Muscle of leg (tissue), 9 donors: ENCODE results near the gene TIMM44. TPM values are rescaled to one million over a fixed set of nuclear protein-coding genes. Genes with fewer than 3 reads are reported as not detected.

Experiments
- polyA plus RNA-seq, 8 donors: library from polyadenylated mRNA; unstranded; fragments of 120-200 nt; gene quantifications; one replicate each; pipeline versions ENCODE4 v1.2.1 to v1.2.3, GENCODE V29; 2013; ENCODE audit warnings: inconsistent platforms in 1 of 8, low replicate concordance in 1 of 8; ENCODE audit not compliant: insufficient read length in 8 of 8, insufficient read depth in 1 of 8
- total RNA-seq: library from RNA; stranded (reverse); fragments of 120-200 nt; gene quantifications from one replicate; pipeline ENCODE4 v1.2.4, GENCODE V29; 2013

The TIMM44 gene
- total and polyA plus RNA-seq, 9 donors: 40.5 to 66.3 (median 57.4) TPM

Other genes with a start within 250 kb of the TIMM44 start
- 0.44 TPM for gene FCER2, start 241.5 kb downstream of the TIMM44 start, total RNA-seq
- gene FCER2, start 241.5 kb downstream of the TIMM44 start, polyA plus RNA-seq: 1 to 10 TPM in 1 of 8 donors, under 1 TPM in 7; 0.16 to 1.0 (median 0.34) TPM
- gene CLEC4G, start 211.6 kb downstream of the TIMM44 start, total RNA-seq: 0.13 TPM
- under 1 TPM in 4 of 8 donors, not detected in 4; 0.08 to 0.16 (median 0.12) TPM for gene CLEC4G, start 211.6 kb downstream of the TIMM44 start, polyA plus RNA-seq
- gene CD209, start 196.1 kb downstream of the TIMM44 start, total RNA-seq: 3.8 TPM
- gene CD209, start 196.1 kb downstream of the TIMM44 start, polyA plus RNA-seq: 1 to 10 TPM; 2.0 to 5.2 (median 2.9) TPM
- not detected for gene CLEC4M, start 180.4 kb downstream of the TIMM44 start, total RNA-seq
- gene CLEC4M, start 180.4 kb downstream of the TIMM44 start, polyA plus RNA-seq: under 1 TPM in 1 of 8 donors, not detected in 7; 0.12 TPM
- 8.7 TPM for gene EVI5L, start 113.4 kb downstream of the TIMM44 start, total RNA-seq
- gene EVI5L, start 113.4 kb downstream of the TIMM44 start, polyA plus RNA-seq: 10 to 100 TPM; 12.1 to 20.0 (median 15.7) TPM
- gene PRR36, start 69.3 kb downstream of the TIMM44 start, total RNA-seq: 0.09 TPM
- under 1 TPM; 0.20 to 0.96 (median 0.39) TPM for gene PRR36, start 69.3 kb downstream of the TIMM44 start, polyA plus RNA-seq
- 0.13 TPM for gene LRRC8E, start 55.2 kb downstream of the TIMM44 start, total RNA-seq
- under 1 TPM in 7 of 8 donors, not detected in 1; 0.18 to 0.82 (median 0.31) TPM for gene LRRC8E, start 55.2 kb downstream of the TIMM44 start, polyA plus RNA-seq
- gene MAP2K7, start 39.8 kb downstream of the TIMM44 start, total RNA-seq: 8.0 TPM
- 10 to 100 TPM; 19.8 to 26.9 (median 23.3) TPM for gene MAP2K7, start 39.8 kb downstream of the TIMM44 start, polyA plus RNA-seq
- gene TGFBR3L, start 28.8 kb downstream of the TIMM44 start, total RNA-seq: 0.31 TPM
- gene TGFBR3L, start 28.8 kb downstream of the TIMM44 start, polyA plus RNA-seq: under 1 TPM in 7 of 8 donors, not detected in 1; 0.09 to 0.73 (median 0.49) TPM
- gene SNAPC2, start 23.3 kb downstream of the TIMM44 start, total RNA-seq: 10.6 TPM
- 10 to 100 TPM; 17.2 to 22.1 (median 20.1) TPM for gene SNAPC2, start 23.3 kb downstream of the TIMM44 start, polyA plus RNA-seq
- gene CTXN1, start 17.5 kb downstream of the TIMM44 start, total RNA-seq: 0.58 TPM
- 1 to 10 TPM; 1.7 to 5.3 (median 2.8) TPM for gene CTXN1, start 17.5 kb downstream of the TIMM44 start, polyA plus RNA-seq
- 36.7 TPM for gene ELAVL1, start 62.0 kb upstream of the TIMM44 start, total RNA-seq
- 10 to 100 TPM; 44.9 to 67.4 (median 57.2) TPM for gene ELAVL1, start 62.0 kb upstream of the TIMM44 start, polyA plus RNA-seq
- not detected for gene CCL25, start 109.1 kb upstream of the TIMM44 start, total RNA-seq
- gene CCL25, start 109.1 kb upstream of the TIMM44 start, polyA plus RNA-seq: 10 to 100 TPM in 1 of 8 donors, 1 to 10 TPM in 1, under 1 TPM in 3, not detected in 3; 0.18 to 45.5 (median 0.36) TPM
- 4.8 TPM for gene FBN3, start 205.9 kb upstream of the TIMM44 start, total RNA-seq
- 10 to 100 TPM in 6 of 8 donors, 1 to 10 TPM in 2; 7.5 to 17.7 (median 13.5) TPM for gene FBN3, start 205.9 kb upstream of the TIMM44 start, polyA plus RNA-seq